Measurements from ENCODE around the gene PDE11A. TPM values are rescaled to one million over a fixed set of nuclear protein-coding genes. Genes with fewer than 3 reads are reported as not detected.

Gene PDE11A
- total and polyA plus RNA-seq, 9 donors, result 0.15 to 2.0 (median 0.42) TPM; not detected in 1

- no peak for DNase-seq
- no peak for TF ChIP-seq POLR2A (IDR thresholded peaks at IDR 0.05)
- TF ChIP-seq, protein P1, sequence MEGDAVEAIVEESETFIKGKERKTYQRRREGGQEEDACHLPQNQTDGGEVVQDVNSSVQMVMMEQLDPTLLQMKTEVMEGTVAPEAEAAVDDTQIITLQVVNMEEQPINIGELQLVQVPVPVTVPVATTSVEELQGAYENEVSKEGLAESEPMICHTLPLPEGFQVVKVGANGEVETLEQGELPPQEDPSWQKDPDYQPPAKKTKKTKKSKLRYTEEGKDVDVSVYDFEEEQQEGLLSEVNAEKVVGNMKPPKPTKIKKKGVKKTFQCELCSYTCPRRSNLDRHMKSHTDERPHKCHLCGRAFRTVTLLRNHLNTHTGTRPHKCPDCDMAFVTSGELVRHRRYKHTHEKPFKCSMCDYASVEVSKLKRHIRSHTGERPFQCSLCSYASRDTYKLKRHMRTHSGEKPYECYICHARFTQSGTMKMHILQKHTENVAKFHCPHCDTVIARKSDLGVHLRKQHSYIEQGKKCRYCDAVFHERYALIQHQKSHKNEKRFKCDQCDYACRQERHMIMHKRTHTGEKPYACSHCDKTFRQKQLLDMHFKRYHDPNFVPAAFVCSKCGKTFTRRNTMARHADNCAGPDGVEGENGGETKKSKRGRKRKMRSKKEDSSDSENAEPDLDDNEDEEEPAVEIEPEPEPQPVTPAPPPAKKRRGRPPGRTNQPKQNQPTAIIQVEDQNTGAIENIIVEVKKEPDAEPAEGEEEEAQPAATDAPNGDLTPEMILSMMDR (IDR thresholded peaks at IDR 0.05), result no peak
- no peak for TF ChIP-seq EP300 (IDR thresholded peaks at IDR 0.05)
- no peaks in the 10 kb centered on the region for H3K9me3 ChIP-seq
Observed at GRCh38 chr2:178006710-178007109, 65.9 kb downstream of the PDE11A start.

GRCh38 chr2:178005756-178006155, 66.8 kb downstream of the PDE11A start:
- intact Hi-C loops (cut with DNase I), result no loop called here
- no peak for DNase-seq
- H3K4me1 ChIP-seq (ENCODE audit: insufficient read depth), result no peaks in the 10 kb centered on the region

More at GRCh38 chr2:178006710-178007109, 65.9 kb downstream of the PDE11A start:
- Histone ChIP-seq H3K27ac (no peak overlapping the region), H3K27me3 (no peaks in the 10 kb centered on the region), H3K4me1 (ENCODE audit: insufficient read depth) (no peaks in the 10 kb centered on the region), H3K36me3 (no peaks in the 10 kb centered on the region), H3K4me3 (no peak overlapping the region)
- intact Hi-C loops (cut with DNase I), result no loop called here
- 29 to 39% (median 34%) methylated on average over 1 of the region's 1 CpG for WGBS, 3 donors

GRCh38 chr2:178002038-178002437, 70.5 kb downstream of the PDE11A start:
- Histone ChIP-seq H3K9me3 (no peaks in the 10 kb centered on the region), H3K4me1 (ENCODE audit: insufficient read depth) (no peaks in the 10 kb centered on the region), H3K36me3 (no peaks in the 10 kb centered on the region), H3K4me3 (no peak overlapping the region), H3K27me3 (no peaks in the 10 kb centered on the region), H3K27ac (no peak overlapping the region)
- intact Hi-C loops (cut with DNase I), result no loop called here
- TF ChIP-seq EP300 (IDR thresholded peaks at IDR 0.05) (no peak), POLR2A (IDR thresholded peaks at IDR 0.05) (no peak)
- TF ChIP-seq, protein P1 (IDR thresholded peaks at IDR 0.05), result no peak
- DNase-seq, result no peak

More at GRCh38 chr2:178005756-178006155, 66.8 kb downstream of the PDE11A start:
- Histone ChIP-seq H3K36me3 (no peaks in the 10 kb centered on the region), H3K9me3 (no peaks in the 10 kb centered on the region), H3K4me3 (no peak overlapping the region), H3K27ac (no peak overlapping the region), H3K27me3 (no peaks in the 10 kb centered on the region)
- TF ChIP-seq, protein P1 (IDR thresholded peaks at IDR 0.05), result no peak
- TF ChIP-seq EP300 (IDR thresholded peaks at IDR 0.05) (no peak), POLR2A (IDR thresholded peaks at IDR 0.05) (no peak)

GRCh38 chr2:177998996-177999395, 73.6 kb downstream of the PDE11A start:
- no peaks in the 10 kb centered on the region for H3K36me3 ChIP-seq
- no peak for TF ChIP-seq EP300 (IDR thresholded peaks at IDR 0.05)
- TF ChIP-seq POLR2A (IDR thresholded peaks at IDR 0.05), result no peak
- TF ChIP-seq, protein P1 (IDR thresholded peaks at IDR 0.05), result no peak
- no peaks in the 10 kb centered on the region for H3K9me3 ChIP-seq
- 66 to 71% (median 70%) methylated on average over 4 of the region's 4 CpGs for WGBS, 3 donors
- intact Hi-C loops (cut with DNase I), result no loop called here
- no peak overlapping the region for H3K27ac ChIP-seq
- H3K4me3 ChIP-seq, result no peak overlapping the region
- DNase-seq, result no peak
- no peaks in the 10 kb centered on the region for H3K4me1 ChIP-seq (ENCODE audit: insufficient read depth)
- no peaks in the 10 kb centered on the region for H3K27me3 ChIP-seq
